T-helper 17 cell (primary cell): ENCODE data around the gene GRM4. TPM values are rescaled to one million over a fixed set of nuclear protein-coding genes. Genes with fewer than 3 reads are reported as not detected.
A peak's percentile ranks its signal among the peaks of the same experiment; 100 is the strongest.

Experiments used
- ATAC-seq: fragments of 150-1000 bp; cut with Tn5 transposase; 2 replicates; pipeline ENCODE4 v1.10.0; 2021; ENCODE audit warnings: mild to moderate bottlenecking, moderate library complexity
- DNase-seq, 3 donors: peaks; one replicate each; pipeline versions ENCODE4 v3.0.0 to v3.0.0-alpha.2; 2020 to 2021
- H3K9me3 ChIP-seq: one replicate; pipeline ENCODE4 v1.7.0; 2013; ENCODE audit warnings: low read length, mild to moderate bottlenecking; ENCODE audit not compliant: control insufficient read depth, poor library complexity, severe bottlenecking
- H3K27ac Mint-ChIP-seq: one replicate; pipeline ENCODE4 v1.8.0; 2022; ENCODE audit warnings: mild to moderate bottlenecking, moderate library complexity, mixed read lengths
- H3K27me3 Mint-ChIP-seq: one replicate; pipeline ENCODE4 v1.8.0; 2022; ENCODE audit warnings: mixed read lengths
- H3K36me3 Mint-ChIP-seq: one replicate; pipeline ENCODE4 v1.8.0; 2022; ENCODE audit warnings: low read depth, mixed read lengths
- H3K4me1 Mint-ChIP-seq: one replicate; pipeline ENCODE4 v1.8.0; 2022; ENCODE audit warnings: mild to moderate bottlenecking, mixed read lengths
- H3K4me3 Mint-ChIP-seq: one replicate; pipeline ENCODE4 v1.8.0; 2022; ENCODE audit warnings: mild to moderate bottlenecking, moderate library complexity, mixed read lengths
- total RNA-seq, 4 donors: library from RNA in 2 of 4; stranded (reverse) in 2 of 4; gene quantifications; one replicate each; pipeline ENCODE4 v1.2.3 and lab custom pipeline; 2022 to 2026

The GRM4 gene
- total RNA-seq, 2 donors from 2014 or later: not detected

DNA sequence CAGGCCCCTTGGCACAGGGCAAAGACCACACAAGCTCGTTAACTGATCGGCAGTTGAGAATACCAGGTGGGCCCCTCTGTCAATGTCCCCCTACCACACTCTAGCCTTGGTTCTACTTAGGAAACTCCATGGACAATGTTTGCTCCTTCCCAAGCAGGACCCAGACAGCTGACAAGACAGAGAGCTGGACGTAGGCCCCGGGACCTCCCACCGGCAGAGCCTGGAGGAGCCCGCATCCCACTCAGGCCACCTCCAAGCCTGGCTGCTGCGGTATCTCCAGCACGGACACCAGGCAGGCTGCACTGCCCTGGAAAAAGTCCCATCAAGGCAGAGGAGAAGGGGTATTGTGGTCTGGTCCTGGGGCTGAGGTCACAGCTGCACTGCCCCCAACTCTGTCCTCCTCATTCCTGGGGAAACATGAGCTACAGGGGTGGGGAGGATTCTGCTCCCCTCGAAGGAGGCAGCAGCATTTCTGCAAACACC lies 6.2 kb upstream of the GRM4 start:
- peaks cover 8% of the 10 kb centered on the region for H3K36me3 Mint-ChIP-seq
- no peak for ATAC-seq
- no peaks in the 10 kb centered on the region for H3K9me3 ChIP-seq
- H3K4me3 Mint-ChIP-seq: no peak overlapping the region
- H3K27ac Mint-ChIP-seq: no peak overlapping the region
- peaks cover 60% of the 10 kb centered on the region for H3K27me3 Mint-ChIP-seq
- H3K4me1 Mint-ChIP-seq: peaks cover 9% of the 10 kb centered on the region
- no peak for DNase-seq

DNA sequence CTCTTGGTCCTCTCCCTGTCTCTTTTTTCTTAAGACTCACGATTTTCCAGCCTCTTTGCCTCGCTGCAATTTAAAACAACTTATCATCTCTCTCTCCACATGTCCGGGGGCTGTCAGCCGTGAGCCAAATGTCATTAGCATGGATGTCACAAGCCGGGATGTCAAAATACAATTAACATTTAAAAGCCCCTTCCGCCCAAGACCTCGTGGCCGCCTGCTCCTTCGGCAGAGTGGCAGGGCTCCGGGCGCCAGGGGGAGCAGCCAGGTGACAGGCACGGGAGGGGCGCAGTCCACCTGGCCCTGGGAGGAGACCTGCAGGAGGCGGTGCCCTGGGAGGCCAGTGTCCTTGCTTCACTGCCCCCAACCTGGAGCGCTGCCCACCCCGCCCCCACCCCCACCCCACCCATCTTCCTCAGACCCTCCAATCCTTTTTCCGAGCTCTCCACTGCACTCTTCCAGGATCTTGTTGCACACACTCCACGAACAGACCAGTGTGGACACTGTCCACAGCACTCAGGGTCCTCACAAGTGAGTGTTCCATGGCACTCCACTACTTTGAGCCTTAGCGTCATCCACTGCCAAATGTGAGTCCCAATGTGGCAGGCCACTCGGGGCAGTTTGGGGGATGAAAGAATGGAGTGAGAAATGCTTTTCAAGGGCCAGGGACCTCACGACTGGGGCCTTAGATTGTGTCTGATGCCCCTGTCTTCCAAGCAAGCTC lies 5.6 kb upstream of the GRM4 start:
- H3K27me3 Mint-ChIP-seq: peaks cover 65% of the 10 kb centered on the region
- H3K4me1 Mint-ChIP-seq: peaks cover 9% of the 10 kb centered on the region
- no peaks in the 10 kb centered on the region for H3K9me3 ChIP-seq
- H3K4me3 Mint-ChIP-seq: no peak overlapping the region
- DNase-seq (no peak), ATAC-seq (no peak)
- H3K36me3 Mint-ChIP-seq: peaks cover 8% of the 10 kb centered on the region
- H3K27ac Mint-ChIP-seq: no peak overlapping the region

DNA sequence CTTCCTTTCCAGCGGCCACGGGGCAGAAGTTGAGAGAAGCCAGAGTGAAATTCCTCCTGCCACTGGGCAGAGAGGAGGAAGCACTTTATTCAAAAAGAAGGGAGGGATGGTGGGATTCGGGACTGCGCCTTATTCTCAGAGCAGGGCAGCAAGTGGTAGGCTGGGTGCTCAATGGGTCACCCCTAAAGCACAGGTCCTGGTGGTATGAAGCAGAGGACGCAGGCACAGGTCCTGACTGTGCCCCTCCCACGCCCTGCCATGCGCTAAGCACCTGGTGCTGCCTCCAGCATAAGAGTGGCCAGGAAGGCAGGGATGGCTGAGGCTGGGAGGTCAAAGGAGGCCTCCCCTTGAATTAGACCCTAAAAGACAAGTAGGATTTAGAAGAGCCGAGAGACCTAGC lies 4.9 kb upstream of the GRM4 start:
- no peak for DNase-seq
- Mint-ChIP-seq H3K36me3 (peaks cover 8% of the 10 kb centered on the region), H3K27me3 (peaks cover 72% of the 10 kb centered on the region), H3K4me1 (peaks cover 12% of the 10 kb centered on the region), H3K4me3 (no peak overlapping the region), H3K27ac (no peak overlapping the region)
- ATAC-seq: no peak
- H3K9me3 ChIP-seq: no peaks in the 10 kb centered on the region

DNA sequence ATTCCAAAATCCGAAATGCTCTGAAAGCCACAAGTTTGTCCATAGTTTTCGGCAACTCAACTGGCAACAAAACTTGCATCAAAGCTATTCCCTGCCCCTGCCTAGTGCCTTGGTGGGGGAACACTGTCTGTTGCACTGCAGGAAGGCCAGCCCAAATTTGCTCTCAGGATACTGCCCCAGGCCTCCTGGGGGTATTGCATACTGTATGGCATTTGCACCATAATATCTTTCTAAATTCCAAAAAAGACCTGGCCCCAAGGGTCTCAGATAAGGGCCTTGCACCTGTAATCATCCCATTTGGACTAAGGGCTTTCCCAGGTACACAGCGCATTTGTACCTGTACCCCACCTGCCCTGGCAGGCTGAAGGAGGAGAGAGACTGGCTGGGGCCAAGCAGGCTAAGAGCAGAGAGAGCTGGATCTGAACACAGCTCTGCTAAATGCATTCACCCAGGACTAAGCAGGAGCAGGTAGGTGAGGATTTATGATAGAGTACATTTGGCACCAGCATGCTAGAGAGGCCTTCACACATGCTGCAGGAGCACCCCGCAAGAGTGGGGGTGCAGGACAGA lies 4.0 kb upstream of the GRM4 start:
- peaks cover 8% of the 10 kb centered on the region for H3K36me3 Mint-ChIP-seq
- ATAC-seq (no peak), DNase-seq (no peak)
- peaks cover 72% of the 10 kb centered on the region for H3K27me3 Mint-ChIP-seq
- no peaks in the 10 kb centered on the region for H3K9me3 ChIP-seq
- H3K27ac Mint-ChIP-seq: no peak overlapping the region
- H3K4me3 Mint-ChIP-seq: no peak overlapping the region
- peaks cover 14% of the 10 kb centered on the region for H3K4me1 Mint-ChIP-seq

DNA sequence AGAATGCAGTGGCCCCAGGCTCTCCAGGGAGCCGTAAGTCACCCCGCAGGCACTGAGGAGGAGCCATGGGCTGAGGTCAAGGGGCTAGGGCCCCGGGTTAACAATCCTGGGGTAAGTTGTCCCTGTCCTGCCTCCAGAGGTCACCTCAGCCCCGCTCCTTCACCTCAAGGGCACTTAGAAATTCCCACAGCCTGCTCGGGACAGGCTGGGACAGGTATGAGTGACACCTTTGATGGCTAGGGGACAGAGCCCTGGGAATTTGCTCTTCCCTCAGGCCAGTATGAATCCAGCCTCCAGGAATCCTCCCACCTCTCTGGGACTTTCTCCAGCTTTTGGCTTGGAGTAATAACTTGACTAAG lies 3.5 kb upstream of the GRM4 start:
- peaks cover 68% of the 10 kb centered on the region for H3K27me3 Mint-ChIP-seq
- H3K36me3 Mint-ChIP-seq: peaks cover 8% of the 10 kb centered on the region
- H3K27ac Mint-ChIP-seq: no peak overlapping the region
- H3K4me3 Mint-ChIP-seq: no peak overlapping the region
- no peaks in the 10 kb centered on the region for H3K9me3 ChIP-seq
- no peak for DNase-seq
- peaks cover 12% of the 10 kb centered on the region for H3K4me1 Mint-ChIP-seq
- no peak for ATAC-seq

DNA sequence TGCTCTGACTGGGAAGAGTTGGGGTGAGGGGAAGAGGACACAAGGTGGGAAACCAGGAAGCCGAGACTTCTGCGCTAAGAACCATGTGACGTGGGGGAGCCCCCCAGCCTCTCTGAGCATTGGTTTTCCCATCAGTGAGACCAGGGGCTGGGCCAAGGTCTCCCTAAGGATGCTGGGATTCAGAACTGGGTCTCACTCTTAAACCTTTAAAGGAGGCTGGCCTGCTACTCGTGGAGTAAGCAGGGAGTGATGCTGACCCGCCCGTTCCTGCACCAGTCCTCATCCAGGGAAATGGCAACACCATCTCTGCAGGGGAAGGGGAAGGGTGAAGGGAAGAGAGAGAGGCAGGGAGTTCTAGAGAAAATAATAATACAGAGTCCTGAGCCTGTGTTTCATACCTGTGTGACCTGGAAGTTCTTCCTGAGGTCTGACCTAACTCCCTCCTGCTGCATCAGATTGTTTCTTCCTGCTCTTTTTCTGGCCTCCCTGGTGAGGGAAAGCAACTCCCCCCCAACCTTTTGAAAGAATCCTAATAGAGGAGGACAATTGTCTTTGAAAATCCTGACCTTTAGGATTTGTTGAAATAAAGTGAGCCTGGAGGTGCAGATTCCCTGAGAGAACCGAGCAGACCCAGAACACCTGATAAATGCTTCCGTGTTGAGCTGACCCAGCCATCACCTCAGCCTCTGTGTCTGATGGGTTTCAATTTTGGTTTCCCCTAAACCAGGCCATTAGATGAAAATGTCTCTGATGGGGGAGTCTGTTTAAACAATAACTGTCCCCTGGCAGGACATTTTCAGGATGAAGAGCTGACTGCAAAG lies 3.0 kb upstream of the GRM4 start:
- Mint-ChIP-seq H3K4me3 (no peak overlapping the region), H3K27me3 (peaks cover 64% of the 10 kb centered on the region), H3K27ac (no peak overlapping the region), H3K36me3 (peaks cover 8% of the 10 kb centered on the region), H3K4me1 (peaks cover 9% of the 10 kb centered on the region)
- ATAC-seq (no peak), DNase-seq (no peak)
- H3K9me3 ChIP-seq: no peaks in the 10 kb centered on the region

DNA sequence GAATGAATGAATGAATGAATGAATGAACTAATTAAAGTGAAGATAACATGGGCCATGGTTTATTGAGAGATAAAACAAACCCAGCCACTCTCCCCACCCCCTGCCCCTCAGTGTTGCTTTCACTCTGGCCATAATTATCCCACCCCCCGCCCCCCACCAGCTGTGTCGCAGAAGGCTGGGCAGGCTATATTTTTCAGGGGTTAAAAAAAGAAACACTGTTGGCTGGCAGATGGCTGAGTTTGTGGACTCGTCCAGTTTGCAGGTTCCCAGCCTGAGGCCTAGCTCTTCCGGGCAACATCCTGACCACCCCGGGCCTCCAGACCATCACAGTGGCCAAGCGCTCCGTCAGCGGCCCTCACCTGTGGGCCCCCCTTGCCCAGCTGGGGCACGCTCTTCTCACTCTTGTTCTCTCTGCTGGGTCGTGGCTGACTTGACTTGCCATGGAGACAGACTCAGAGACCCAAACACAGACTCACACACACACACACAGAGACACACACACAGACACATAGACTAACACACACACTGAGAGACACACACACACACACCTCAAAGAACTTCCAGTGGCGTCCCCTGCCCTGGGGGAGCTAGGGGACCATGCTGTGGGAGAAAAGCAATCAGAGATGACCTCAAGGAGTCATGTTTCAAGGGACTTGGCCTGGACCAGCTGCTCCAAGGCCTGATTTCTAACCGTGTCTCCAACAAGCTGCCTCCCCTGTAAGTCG lies 2.2 kb upstream of the GRM4 start:
- Mint-ChIP-seq H3K27ac (no peak overlapping the region), H3K4me1 (peaks cover 11% of the 10 kb centered on the region), H3K27me3 (peaks cover 66% of the 10 kb centered on the region), H3K4me3 (no peak overlapping the region), H3K36me3 (peaks cover 8% of the 10 kb centered on the region)
- no peak for DNase-seq
- no peaks in the 10 kb centered on the region for H3K9me3 ChIP-seq
- ATAC-seq: no peak

DNA sequence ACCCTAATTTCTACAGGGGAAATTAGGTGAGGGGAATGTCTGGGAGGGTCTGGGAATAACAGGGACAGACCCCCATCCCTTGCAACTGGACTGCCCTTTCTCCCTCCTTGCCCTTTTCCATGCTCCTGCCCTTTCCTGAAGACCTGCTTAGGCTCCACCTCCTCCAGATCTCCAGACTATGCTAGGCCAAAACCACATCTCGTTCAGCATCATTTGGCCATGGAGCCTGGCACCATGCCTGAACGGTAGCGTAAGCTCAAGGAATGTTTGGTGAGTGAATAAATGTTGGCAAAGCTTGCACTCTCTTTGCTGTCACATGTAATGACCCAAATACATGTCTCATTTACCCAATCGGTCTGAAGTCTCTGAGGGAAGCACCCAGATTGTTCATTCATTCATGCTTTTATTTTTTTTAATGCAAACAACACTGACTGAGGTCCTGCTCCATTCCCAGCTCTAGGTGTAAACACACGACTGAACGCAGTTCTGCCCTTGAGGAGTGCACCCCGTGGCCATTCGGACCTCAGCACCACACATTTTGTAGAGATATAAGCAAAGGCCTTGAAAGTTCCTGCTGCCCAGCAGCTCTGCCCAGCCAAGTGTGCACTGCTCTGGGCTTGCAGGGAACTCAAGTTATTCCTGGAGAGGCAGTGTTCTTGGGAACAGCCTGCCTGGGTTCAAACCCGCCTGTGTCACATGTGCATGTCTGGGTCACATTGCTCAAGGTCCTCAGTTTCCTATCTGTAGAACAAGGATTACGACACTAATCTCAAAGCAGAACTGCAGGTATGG lies 1.1 kb upstream of the GRM4 start:
- no peaks in the 10 kb centered on the region for H3K9me3 ChIP-seq
- Mint-ChIP-seq H3K4me1 (peaks cover 13% of the 10 kb centered on the region), H3K4me3 (no peak overlapping the region), H3K36me3 (peaks cover 6% of the 10 kb centered on the region), H3K27ac (no peak overlapping the region), H3K27me3 (peaks cover 66% of the 10 kb centered on the region)
- no peak for ATAC-seq
- no peak for DNase-seq

DNA sequence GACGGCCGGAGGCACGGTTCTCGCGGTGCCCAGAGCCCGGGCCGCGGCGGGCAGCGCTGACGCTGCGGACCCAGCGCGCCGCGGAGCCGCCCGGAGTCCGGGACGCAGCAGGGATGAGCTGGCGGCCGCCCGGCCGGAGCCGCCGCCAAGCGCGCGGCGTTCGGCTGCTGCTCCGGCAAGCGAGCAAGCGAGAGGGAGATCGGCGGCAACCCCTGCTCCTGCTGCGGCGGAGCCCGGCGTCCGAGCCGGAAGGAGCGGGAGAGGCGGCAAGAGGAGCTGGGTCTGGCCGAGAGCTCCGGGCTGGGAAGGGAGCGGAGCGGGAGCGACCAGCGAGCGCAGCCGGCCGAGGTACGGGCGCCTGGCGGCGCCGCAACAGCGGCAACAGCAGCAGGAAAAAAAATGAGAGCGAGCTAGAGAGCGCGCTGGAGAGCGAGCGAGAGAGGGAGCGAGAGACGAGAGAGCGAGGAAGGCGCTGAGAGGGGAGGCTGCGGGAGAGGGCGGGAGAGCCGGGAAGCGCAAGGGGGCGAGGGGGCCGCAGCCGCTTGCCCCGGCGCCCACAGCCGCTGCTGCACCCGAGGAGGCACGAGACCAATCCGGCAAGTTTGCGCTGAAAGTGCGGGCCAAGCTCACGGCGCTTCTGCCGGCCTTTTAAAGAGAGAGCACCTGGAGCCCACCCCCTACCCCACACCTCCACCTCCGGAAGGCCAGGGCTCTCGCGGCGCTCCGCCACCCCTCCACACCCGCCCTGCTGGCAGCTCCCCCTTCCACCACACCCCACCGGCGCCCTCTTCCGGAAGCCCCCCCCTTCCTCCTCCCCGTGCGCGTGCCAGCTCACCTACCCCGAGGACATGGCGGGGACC lies 496 bp downstream of the GRM4 start:
- Mint-ChIP-seq H3K4me1 (peaks cover 11% of the 10 kb centered on the region), H3K27me3 (peaks cover 66% of the 10 kb centered on the region), H3K4me3 (peak overlapping the region; percentile 86), H3K27ac (no peak overlapping the region), H3K36me3 (peaks cover 3% of the 10 kb centered on the region)
- ATAC-seq (peak; percentile 38), DNase-seq (no peak)
- no peaks in the 10 kb centered on the region for H3K9me3 ChIP-seq

DNA sequence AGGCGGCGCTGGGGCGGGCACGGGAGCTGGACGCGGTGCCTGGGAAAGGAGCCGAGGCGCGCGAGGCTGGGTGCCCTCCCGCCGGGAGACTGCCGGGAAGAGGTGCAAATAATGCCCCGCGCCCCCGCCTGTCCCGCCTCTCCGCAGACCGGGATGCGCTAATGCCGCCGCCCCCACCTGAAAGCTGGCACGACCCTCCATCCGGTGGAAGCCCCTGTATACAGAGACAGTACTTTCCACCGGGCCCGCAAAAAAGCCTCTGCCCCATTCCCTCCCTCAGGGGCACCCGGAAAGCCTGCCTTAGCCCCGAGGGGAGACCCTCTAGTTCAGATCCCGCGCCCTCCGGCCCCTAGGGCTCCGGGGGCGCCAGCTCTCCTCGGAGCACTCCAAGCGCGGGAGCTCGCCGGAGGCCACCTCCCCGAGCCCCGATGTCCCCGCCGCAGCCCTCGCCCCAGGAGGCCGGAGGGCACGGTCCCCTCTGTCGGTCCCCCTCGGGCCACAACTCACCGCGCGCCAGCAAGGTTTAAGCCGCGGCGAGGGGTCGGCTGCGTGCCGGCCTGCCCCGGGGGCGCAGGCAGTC lies 1.2 kb downstream of the GRM4 start:
- peaks cover 6% of the 10 kb centered on the region for H3K36me3 Mint-ChIP-seq
- peaks cover 66% of the 10 kb centered on the region for H3K27me3 Mint-ChIP-seq
- ATAC-seq (no peak), DNase-seq (no peak)
- peaks cover 13% of the 10 kb centered on the region for H3K4me1 Mint-ChIP-seq
- H3K9me3 ChIP-seq: no peaks in the 10 kb centered on the region
- H3K4me3 Mint-ChIP-seq: peak overlapping the region; percentile 78
- H3K27ac Mint-ChIP-seq: no peak overlapping the region

DNA sequence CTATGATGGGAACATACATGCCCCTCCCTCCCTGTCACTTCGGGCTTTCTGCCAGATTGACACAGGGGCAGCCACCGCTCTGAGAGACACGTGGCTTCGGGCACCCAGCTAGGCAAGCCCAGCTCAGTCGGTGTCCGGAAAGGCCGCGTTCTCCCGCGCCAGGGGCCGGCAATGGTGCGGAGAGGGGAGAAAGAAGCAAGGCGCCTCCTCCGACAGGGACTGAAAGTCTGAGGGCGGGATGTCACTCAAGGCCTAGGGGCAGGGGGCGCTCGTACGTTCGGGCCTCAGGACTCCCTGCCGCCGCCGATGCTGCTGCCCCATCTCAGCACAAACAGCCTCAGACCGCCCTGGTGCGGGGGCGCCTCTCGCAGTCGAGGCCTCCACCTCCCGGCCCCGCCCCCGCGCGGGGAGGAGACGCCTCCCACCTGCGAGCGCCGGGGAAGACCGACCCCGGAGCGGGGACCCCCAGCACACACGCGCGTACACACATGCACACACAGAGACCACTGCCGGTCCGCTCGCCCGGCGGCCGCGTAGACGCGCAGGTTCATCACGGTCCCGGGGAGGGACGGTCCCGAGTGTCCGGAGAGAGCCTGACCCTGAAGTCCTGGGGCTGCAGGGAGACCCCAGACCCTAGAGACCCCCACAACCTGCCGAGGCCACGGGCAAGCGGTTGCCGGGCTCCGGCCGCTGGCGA lies 1.9 kb downstream of the GRM4 start:
- H3K27me3 Mint-ChIP-seq: peaks cover 70% of the 10 kb centered on the region
- ATAC-seq: peak; percentile 67
- H3K27ac Mint-ChIP-seq: no peak overlapping the region
- DNase-seq: peak in 2 of 3 donors; percentile 18 to 23
- H3K4me3 Mint-ChIP-seq: peak overlapping the region; percentile 78
- H3K9me3 ChIP-seq: no peaks in the 10 kb centered on the region
- peaks cover 13% of the 10 kb centered on the region for H3K4me1 Mint-ChIP-seq
- H3K36me3 Mint-ChIP-seq: peaks cover 9% of the 10 kb centered on the region
